Activated CD4-positive, CD25-positive, alpha-beta regulatory T cell treated with anti-CD3 and anti-CD28 coated beads, Interleukin-2, amount 50 U/mL, for 72 hours (primary cell): Measurements from ENCODE around the gene PPP1R12B.
"Not testable (repeated sequence)": the region's sequence is repeated elsewhere in the genome, so short reads cannot be mapped to it uniquely, and the experiment has no call there.

ENCODE experiments used
- DNase-seq: peaks from one replicate; pipeline ENCODE4 v3.0.0; 2021

Gene PPP1R12B

DNA sequence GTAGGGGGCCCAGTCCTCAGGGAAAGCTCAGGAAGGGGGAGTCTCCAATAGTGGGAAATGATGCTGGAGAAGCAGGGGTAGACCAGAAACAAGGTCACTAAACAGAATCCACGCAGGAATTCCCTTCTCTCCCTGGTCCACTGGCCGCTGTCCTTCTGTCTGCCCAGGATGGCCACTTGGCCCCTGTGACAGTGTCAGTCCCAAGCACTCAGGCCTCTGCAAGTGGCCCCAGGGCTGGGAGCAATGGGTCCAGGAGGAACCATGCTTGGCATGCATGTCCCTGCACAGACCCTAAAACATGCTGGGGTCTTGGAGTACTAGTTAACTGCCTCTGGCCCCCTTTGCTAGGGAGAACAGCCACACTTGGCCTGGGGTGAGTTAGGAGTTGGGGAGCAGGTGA lies 271.5 kb downstream of the PPP1R12B start:
- not testable (repeated sequence) for DNase-seq

DNA sequence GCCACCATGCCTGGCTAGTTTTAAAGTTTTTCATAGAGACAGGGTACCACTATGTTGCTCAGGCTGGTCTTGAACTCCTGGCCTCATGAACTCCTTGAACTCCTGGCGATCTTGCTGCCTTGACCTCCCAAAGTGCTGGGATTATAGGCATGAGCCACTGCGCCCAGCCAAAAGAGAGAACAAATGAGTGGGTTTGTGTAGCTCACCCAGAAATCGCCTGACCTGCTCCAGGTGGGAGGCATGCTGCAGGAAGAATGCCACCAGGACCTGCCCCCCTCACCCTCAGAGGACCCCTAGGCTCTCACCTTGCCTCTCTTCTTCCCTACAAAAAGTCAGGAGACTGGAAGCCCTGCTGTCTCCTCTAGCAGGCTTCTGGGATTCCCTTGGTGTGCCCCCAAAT lies 272.9 kb downstream of the PPP1R12B start:
- DNase-seq = peak; percentile 4

DNA sequence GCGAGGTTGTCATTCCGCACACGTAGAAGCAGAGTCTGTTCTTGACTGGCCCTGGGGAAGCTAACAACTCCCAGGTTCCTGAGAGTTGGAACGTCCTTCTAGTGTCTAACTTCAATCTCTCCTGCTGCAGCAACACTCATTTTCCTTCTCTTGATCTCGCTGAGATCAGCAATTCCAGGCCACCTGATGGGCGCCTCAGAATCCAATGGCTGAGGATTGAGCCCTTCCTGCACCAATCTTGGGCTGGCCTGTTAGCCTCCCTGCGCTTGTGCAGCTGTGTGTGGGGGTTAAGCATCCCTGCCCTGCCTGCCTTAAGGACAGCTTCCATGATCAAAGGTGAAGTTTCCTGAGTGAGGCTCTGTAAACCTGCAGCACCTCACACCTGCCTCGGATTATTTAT lies 273.9 kb downstream of the PPP1R12B start:
- peak; percentile 8 for DNase-seq

DNA sequence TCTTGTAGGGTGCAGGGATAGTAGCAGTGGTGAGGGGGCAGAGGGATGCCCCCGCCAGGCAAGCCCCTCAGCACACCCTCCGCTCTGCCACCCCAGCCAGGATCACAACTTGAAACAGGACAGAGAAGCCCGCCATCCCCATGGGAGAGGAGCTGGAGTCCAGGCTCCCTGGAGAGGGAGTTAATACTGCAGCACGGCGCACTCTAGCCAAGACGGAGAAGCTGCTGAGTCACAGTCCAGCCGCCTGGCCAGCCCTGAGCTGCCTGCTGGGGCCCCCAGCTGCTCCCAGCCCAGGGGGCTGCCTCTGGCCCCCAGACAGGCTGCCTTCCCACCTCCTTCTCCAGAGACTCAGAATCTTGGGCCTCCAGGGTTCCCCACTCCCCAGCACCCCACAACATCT lies 274.6 kb downstream of the PPP1R12B start:
- peak; percentile 23 for DNase-seq

DNA sequence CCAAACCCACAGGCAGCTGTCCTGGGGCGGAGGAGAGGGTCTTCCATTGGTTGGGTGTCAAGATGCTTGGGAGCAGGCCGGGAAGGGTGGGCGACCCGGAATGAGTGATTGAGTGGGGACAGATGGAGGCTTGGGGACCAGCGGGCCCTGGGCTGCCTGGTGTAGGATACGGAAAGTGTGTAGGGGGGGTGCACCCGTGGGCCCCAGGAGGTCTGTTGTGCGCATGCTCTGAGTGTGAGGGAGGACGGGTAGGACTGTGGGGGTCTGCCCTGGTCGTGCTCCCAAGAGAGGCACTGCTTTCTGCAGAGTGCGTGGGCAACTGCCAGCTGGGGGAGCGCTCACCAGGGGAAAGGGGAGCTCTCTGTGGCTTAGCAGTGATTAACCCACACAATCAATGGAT lies 275.0 kb downstream of the PPP1R12B start:
- DNase-seq = not testable (repeated sequence)

DNA sequence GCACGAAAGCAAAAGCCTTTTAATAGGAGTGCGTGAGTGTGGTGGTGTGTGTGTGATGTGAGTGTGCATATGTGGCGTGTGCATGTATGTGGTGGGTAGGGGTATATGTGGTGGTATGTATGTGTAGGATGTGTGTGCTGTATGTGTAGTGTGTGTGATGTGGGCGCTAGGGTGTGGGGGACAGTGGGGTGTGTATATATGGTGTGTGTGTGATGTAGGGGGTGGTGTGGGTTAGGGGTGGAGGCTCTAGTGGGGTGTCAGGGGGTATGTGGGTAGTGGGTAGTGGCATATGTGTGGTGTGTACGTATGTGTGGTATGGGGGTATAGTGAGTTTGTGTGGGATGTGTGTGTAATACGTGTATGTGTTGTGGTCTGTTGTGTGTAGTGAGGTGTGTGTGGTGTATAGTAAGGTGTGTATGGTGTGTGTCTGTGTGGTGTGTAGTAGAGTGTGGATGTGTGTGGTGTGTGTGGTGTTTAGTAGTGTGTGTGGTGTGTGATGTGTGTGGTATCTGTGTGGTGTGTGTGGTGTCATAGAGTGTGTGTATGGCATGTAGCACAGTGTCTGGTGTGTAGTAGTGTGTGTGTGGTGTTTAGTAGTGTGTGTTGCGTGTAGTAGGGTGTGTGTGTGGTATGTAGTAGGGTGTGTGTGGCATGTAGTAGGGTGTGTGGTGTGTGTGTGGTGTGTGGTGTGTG lies 275.7 kb downstream of the PPP1R12B start:
- peak; percentile 14 for DNase-seq

DNA sequence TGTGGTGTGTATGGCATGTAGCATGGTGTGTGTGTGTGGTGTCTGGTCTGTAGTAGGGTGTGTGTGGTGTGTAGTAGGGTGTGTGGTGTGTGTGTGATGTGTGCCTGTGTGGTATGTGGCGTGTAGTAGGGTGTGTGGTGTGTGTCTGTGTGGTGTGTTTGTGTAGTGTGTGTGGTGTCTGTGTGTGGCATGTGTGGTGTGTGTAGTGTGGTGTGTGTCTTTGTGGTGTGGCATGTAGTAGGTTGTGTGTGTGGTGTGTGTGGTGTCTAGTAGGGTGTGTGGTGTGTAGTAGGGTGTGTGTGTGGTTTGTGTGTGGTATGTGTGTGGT lies 276.2 kb downstream of the PPP1R12B start:
- peak; percentile 18 for DNase-seq

DNA sequence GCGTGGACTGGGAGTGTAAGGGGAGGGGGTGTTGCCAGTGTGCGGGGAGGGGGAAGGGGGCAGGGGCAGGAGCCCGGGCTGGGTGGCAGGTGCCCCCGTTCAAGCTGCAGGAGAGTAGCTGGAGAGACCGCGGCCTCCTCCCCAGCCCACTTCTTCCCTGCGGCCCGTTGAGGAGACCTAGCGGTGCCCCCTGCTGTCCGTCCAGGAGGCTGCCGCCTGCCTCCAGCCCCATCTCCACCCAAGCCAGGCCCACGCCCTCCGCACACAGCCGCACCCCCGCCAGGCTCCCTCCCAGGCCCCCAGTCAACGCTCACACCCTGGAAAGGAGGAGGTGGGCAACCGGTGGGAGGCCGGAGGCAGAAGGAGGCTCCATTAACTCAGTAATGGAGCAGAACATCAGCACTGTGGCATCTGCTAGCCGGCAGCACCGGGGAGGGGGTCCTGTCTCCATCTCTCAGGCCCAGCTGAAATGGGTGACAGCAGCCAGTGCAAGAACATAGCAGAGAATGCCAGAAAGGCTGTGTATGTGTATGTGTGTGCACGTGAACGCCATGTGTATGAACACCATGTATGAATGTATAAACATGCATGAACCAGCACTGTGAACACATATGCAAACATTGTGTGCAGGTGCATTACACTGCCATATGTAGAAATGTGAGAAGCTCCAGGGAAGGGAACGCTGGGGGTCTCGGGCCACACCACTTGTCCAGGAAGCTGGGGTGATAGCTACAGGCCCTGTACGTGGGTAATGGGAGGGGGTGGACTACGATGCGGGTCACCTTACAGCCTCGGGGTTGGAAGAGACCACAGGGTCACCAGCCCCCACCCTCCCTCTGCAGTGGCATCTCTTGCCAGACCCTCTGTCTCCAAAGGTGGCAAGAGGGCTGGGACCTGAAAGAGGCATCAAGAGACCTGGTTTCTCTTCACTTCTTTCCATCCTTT lies 277.2 kb downstream of the PPP1R12B start:
- peak; percentile 53 for DNase-seq

DNA sequence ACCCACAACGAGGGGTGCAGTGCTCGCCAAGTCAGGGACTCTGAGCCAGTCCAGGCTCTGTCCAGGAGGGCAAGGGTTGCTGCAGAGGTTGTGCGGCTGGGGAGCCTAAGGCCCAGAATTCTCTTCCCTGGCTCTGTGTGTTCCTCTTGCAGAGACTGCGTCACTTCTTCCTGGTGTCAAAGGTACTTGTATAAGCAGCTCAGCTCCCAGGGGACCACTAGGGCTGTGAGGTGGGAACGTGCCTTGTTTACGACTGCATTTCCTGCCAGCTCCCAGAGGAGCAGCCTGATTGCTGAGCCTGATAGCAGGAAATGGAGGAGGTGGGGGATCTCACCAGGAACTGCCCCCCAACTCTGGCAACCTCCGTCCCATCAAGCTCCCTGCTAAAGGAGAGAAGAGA lies 278.5 kb downstream of the PPP1R12B start:
- DNase-seq = peak; percentile 26

DNA sequence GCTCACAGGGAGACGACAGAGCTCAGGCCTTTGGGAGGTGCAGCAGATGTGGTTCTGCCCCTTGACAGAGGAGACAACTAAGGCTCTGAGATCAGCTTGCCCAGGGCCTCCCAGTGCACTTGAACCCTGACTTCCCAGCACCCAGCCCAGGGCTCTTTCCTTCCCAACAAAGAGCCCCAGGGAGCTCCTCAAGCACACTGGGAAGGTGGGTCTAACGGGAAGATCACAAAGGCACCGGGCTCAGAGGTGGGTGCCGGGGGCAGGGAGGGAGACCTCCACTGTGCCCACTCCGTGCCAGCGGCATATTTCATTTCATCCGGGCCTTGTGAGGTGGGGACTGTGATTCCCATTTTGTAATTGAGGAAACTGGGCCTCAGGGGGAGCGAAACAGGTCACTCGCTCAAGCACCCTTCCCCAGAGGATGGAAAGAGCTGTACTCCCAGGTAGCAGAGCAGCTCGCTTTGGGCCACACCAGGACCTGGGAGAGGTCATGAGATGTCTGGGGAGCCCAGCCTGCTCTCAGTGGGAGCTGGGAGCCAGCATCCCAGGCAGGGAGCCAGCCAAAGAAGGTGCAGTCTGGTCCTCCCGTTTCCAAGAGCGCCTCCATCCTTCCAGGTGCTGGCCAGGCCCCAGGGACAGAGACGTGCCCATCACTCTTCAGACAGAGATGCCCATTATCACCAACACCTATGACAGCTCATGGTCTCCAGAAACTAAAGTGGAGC lies 279.5 kb downstream of the PPP1R12B start:
- peak; percentile 21 for DNase-seq

DNA sequence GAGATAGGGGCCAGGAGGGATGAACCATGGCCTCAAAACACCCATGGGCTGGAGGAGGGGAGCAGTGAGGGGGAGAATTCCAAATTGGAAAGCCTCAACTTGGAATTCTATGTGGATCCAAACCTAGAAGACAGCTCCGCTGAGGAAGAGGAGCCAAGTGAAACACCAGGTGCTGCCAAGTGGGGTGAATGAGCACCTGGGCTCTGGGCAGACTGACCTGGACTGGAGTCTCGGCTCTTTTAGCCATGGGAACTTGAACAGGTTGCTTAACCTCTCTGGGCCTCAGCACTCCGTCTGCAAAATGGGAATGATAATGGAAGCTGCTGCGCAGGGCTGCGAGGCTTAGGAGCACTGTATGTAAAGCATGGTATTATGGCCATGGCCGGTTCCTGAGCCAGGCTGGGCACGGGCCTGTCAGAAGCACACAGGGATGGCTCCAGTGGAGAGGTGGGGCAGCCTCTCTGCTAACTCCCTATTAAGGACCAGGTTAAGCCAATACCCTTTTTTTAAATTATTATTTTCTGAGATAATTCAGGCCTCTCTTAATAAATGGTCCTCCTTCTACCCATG lies 280.2 kb downstream of the PPP1R12B start:
- no peak for DNase-seq

DNA sequence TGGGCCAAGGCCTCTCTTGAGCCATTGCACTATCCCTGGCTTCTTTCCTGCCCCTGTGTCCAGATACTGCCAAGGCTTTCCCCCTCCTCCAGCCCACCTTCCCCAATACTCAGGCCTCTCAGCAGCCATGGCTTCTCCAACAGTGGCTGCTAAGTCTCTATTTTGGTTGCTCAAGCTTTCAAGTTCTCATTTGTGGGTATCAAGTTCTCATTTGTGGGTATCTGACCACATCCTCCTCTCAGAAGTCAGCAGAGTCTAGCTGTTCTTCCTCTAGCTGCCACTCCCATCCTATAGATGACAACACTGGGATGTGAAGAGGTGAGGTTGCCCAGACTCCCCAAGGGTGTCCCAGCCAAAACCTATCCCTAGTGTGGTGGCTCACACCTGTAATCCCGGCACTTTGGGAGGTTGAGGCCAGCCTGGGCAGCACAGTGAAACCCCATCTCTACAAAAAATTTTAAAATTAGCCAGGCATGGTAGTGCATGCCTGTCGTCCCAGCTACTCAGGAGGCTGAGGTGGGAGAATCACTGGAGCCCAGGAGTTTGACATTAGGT lies 280.8 kb downstream of the PPP1R12B start:
- DNase-seq = peak; percentile 34

DNA sequence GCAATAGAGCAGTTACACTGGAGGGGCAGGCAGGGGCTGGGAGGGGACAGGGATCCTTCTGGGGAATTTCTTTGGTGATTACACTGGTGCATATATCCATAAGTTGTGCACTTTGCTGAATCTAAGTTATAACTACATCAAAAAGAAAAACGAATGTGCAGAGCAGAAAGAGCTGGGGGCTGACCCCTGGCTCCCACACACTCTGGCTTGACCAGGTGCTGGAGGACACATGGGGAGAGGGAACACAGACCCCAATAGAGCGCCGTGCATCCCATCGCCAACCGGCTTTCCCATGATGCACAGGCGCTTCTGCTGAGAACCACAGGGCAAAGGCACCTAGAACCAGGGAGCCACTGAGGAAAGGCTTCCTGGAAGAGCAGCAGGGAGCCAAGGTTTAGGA lies 281.6 kb downstream of the PPP1R12B start:
- not testable (repeated sequence) for DNase-seq

DNA sequence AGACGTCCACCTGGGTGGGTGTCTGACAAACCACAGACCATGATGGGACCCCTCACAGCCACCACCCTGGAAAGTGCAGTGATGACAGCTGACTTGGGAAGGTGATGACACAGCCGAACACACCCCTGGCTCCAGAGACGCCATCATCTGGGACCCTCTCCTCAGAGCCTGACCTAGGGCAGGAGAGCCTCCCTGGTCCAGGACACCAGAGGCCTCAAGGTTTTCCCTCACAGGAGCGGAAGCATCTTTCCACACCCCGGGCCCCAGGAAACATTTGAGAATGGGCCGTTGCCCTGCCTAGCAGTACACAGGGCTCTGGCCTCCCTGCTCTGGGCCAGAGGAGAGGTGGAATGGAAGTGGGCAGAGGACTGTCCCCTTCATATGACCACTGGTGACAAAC lies 282.0 kb downstream of the PPP1R12B start:
- no peak for DNase-seq

DNA sequence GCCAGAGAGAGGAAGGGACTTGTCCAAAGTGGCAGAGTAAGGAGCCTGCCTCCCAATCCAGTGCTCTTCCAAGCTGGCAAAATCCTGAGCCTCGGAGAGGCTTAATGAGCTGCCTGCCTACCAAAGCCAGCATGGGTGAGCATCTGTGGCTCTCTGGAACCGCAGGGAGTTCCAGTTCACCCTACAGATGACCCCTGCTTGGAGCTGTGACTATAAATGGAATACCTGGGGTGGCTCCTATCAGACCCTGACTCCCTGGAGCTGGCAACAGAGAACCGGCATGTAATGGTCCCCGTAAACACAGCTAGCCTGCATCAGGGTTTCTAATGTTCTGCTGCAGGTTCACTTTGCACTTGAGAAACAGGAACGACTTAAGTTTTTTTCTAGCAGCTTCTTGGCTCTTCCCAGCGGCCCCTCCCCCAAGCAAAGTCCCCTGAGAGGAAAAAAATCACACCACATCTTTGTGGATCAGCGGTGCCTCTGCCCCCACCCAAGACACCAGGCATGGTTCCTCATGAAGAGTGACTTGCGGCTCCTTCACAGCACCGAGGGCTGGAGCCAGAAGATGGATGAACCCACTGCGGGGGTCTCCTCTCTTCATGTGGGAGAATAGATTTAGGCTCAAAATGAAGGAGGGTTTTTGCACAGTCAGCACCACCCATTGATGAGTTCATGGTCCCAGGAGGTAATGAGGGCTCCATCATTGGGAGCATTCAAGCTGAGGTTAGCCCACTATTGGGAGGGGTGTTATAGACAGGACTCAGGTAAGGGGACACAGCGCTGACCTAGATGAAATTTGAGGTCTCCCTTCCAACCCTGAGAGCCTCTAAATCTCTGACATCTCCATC lies 282.8 kb downstream of the PPP1R12B start:
- DNase-seq = no peak

DNA sequence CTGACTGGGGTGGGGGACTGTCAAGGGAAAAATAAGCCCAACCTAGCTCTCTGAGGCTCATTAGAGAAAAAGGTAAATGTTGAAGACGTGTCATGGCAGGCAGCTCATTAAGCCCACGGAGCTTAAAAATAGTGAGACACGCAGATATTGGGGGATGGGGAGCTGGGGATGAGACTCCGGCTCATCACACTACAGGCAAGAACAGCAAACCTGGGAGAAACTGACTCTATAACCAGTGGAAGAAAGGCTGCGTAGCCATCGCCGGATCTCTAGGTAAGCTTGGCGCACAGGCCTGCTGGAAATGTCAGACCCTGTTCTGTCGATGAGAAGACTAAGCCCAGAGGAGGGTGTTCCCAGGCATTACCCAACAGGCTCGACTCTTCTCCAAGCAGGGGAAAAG lies 283.7 kb downstream of the PPP1R12B start:
- DNase-seq = no peak

DNA sequence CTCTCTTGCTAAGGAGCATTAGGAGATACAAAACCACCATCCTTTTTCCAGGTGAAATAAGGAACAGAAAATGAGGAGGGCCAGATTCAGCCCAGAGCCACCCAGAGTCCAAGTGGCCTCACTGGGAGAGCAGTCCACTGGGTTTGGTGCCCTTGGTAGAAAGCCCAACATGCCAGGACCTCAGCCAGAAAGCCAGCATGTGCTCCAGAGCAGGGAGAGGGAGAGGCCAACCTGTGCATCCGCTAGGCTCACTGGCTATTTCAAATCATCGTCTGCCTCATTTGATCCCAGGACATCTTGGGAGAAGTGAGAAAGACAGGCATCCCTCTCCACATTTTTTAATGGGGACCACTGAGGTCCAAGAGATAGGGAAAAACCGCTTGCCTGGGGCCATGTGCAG lies 287.7 kb downstream of the PPP1R12B start:
- not testable (repeated sequence) for DNase-seq

DNA sequence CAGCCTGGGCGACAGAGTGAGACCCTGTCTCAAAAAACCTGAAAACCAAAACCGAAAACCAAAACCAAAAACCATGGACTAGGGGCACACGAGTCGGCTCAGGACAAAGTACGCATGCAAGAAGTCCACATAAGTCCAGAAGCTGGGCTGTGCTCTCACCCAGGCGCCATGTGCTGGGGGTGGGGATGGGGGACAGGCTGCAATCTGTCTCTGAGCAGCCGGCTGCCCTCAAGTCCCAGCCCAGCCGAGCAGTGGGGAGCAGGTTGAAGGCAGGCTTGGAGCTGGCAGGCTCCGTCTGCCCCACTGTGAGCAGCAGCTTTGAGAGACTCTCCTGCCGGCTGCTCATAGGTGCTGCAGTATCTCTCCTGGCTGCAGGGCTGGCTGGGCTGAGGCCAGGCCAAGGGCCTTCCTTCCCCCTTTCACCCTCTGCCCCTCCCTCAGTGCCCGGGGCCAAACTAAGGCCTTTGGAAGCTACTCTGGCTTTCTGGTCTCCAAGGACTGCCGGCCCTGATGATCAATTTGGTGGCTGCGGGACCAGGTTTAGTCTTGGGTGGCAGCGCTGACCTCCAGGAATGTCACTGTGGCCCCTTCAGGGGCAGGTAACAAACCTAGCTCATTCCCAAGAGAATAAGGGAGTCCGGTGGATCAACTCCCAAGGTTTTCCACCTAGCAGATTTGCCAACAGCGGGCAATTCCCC lies 289.0 kb downstream of the PPP1R12B start:
- DNase-seq = not testable (repeated sequence)

DNA sequence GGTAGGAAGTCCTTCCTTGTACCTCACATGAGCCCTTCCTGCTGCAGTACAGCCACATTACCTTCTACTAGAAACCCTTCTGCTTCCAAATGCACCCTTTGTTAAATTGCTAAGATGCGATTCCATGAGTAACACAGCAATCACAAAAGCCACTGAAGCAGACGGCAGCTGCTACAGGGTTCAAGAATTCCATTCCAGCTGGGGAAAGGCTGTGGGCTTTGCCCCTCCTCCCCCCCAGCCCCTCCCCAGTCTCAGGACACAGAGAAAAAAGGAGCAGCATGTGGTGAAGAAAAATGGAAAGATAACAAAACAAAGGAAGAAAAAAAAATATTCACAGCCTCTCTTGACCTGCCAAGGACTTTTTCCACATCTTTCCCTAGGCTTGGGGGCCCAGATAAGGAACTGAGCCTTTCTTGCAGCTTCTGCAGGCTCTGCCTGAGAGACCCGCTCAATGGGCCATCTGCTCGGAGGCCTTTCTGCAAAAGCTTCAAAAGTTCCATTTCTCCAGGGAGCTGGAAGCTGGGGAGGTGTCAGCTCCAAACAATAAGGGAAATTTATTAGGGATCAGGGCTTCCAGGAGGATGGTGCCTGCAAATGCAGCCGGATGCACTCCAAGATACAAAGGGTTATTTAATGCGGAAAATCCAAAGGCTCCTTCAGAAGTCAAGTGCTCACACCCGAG lies 289.7 kb downstream of the PPP1R12B start:
- no peak for DNase-seq

DNA sequence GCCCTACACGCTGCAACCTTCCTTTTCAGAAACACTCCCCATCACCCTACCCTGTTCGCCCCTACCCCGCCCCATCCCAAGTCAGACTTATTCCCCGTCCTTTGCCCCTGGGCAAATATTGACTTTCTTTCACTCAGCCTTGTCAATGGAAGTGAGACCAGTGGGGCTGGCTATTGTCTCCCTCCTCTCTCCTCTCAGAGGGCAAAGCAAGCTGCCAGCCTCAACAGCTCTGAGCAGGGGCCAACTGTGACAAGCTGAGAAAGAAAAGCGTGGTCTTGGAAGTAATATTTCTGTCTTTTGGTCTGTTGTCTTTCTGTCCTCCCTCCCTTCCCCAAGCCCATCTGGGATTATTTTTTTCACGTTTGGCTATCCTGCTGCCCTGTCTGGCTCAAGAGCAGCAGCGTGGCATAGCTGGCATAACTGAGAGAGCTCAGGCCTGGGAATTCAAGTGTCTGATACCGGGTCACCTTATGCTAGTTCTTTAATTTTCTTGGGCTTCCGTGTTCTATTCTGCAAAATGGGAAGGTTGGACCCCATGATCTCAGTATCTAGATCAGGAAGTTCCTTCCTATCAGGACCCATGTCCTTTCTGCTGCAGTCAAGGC lies 290.3 kb downstream of the PPP1R12B start:
- not testable (repeated sequence) for DNase-seq
